Adrenal gland (tissue), 5 donors: ENCODE data around the gene ZCCHC7.

Source experiments
- POLR2A ChIP-seq, 2 donors: fragments of 450-650 bp; IDR thresholded peaks; one replicate each; pipeline ENCODE4 v1.6.1; 2017; ENCODE audit warnings: antibody characterized with exemption in 2 of 2, mild to moderate bottlenecking in 2 of 2, moderate library complexity in 1 of 2
- TF ChIP-seq, protein P1 (sequence below), 6 experiments: fragments of 450-650 bp in 4 of 6; fragments of 200-600 bp in 2 of 6; sonication (generic) in 1 of 6; IDR thresholded peaks; 1 replicate in 5 of 6; 2 replicates in 1 of 6; pipeline versions ENCODE4 v1.5.1 to v1.8.0; 2016 to 2021; ENCODE audit warnings: antibody characterized with exemption in 6 of 6, mild to moderate bottlenecking in 2 of 6, moderate library complexity in 1 of 6
- donor health status: DM: no; HTN: no; CAD: no.

GRCh38 chr9:37255187-37255586 lies 134.8 kb downstream of the ZCCHC7 start:
- TF ChIP-seq, protein P1, sequence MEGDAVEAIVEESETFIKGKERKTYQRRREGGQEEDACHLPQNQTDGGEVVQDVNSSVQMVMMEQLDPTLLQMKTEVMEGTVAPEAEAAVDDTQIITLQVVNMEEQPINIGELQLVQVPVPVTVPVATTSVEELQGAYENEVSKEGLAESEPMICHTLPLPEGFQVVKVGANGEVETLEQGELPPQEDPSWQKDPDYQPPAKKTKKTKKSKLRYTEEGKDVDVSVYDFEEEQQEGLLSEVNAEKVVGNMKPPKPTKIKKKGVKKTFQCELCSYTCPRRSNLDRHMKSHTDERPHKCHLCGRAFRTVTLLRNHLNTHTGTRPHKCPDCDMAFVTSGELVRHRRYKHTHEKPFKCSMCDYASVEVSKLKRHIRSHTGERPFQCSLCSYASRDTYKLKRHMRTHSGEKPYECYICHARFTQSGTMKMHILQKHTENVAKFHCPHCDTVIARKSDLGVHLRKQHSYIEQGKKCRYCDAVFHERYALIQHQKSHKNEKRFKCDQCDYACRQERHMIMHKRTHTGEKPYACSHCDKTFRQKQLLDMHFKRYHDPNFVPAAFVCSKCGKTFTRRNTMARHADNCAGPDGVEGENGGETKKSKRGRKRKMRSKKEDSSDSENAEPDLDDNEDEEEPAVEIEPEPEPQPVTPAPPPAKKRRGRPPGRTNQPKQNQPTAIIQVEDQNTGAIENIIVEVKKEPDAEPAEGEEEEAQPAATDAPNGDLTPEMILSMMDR (IDR thresholded peaks at IDR 0.05), result no peak
- no peak for TF ChIP-seq POLR2A (IDR thresholded peaks at IDR 0.05)
